H1 (cell line): Measurements from ENCODE around the gene TM9SF3. TPM values are rescaled to one million over a fixed set of nuclear protein-coding genes. Genes with fewer than 3 reads are reported as not detected.

Experiments
- BCL11A ChIP-seq, 2 experiments: IDR thresholded peaks; one replicate each; pipeline ENCODE4 v1.6.1; 2011; ENCODE audit warnings: low read depth in 2 of 2, low read length in 2 of 2, mild to moderate bottlenecking in 2 of 2
- BRCA1 ChIP-seq: IDR thresholded peaks from 2 replicates; pipeline ENCODE4 v1.6.1; 2012; ENCODE audit warnings: low read depth, low read length, improper control_type of control experiment
- CTBP2 ChIP-seq: IDR thresholded peaks from 2 replicates; pipeline ENCODE4 v1.7.0; 2011; ENCODE audit warnings: borderline replicate concordance, mild to moderate bottlenecking, moderate library complexity, mixed read lengths, low read length; ENCODE audit not compliant: insufficient read depth, insufficient read length
- EGR1 ChIP-seq: IDR thresholded peaks from 2 replicates; pipeline ENCODE4 v1.6.1; 2011; ENCODE audit warnings: low read depth, low read length, borderline replicate concordance
- EZH2 ChIP-seq: fragments of 200-600 bp; sonication (generic); IDR thresholded peaks from 2 replicates; pipeline ENCODE4 v1.7.1; 2012; ENCODE audit warnings: low read depth, mild to moderate bottlenecking, moderate library complexity, low read length, inconsistent platforms; ENCODE audit not compliant: severe bottlenecking
- FOSL1 ChIP-seq: IDR thresholded peaks from 2 replicates; pipeline ENCODE4 v1.6.1; 2011; ENCODE audit warnings: mild to moderate bottlenecking, low read depth, low read length, moderate library complexity; ENCODE audit not compliant: insufficient read depth
- NANOG ChIP-seq: IDR thresholded peaks from 2 replicates; pipeline ENCODE4 v1.6.1; 2011; ENCODE audit warnings: low read length, low read depth, mild to moderate bottlenecking, inconsistent platforms; ENCODE audit not compliant: insufficient read depth, poor library complexity, severe bottlenecking
- RBBP5 ChIP-seq: IDR thresholded peaks from 2 replicates; pipeline ENCODE4 v1.7.1; 2012; ENCODE audit warnings: low read depth, mild to moderate bottlenecking, inconsistent platforms, low read length, moderate library complexity, borderline replicate concordance
- RXRA ChIP-seq: IDR thresholded peaks from 2 replicates; pipeline ENCODE4 v1.6.1; 2011; ENCODE audit warnings: low read depth, mild to moderate bottlenecking, low read length, moderate library complexity; ENCODE audit not compliant: insufficient read depth
- SIX5 ChIP-seq: IDR thresholded peaks from 2 replicates; pipeline ENCODE4 v1.6.1; 2011; ENCODE audit warnings: mild to moderate bottlenecking, low read depth, low read length
- TBP ChIP-seq: IDR thresholded peaks from 2 replicates; pipeline ENCODE4 v1.6.1; 2011; ENCODE audit warnings: low read depth, low read length, improper control_type of control experiment
- polyA plus RNA-seq, 7 experiments: library from polyadenylated mRNA; depleted of rRNA in 3 of 7; stranded (reverse) in 5 of 7; unstranded in 2 of 7; fragments of >200 nt in 5 of 7; fragments of 200-250 nt in 2 of 7; gene quantifications; 1 replicate in 5 of 7; 2 replicates in 1 of 7; 4 replicates in 1 of 7; pipeline versions ENCODE4 v1.2.1 to v1.2.3, GENCODE V29; 2011 to 2013; ENCODE audit warnings: missing spikeins in 2 of 7, mixed read lengths in 2 of 7
- total RNA-seq: library from RNA; stranded (reverse); fragmentation: NEBNext Ultra II Directional; extraction: Animal tissue kit (Norgen Biotek cat#: 25700); gene quantifications from 2 replicates; pipeline ENCODE4 v1.2.1, GENCODE V29; 2021
- TF ChIP-seq, protein P1 (sequence below): fragments of 300-600 bp; sonication (generic); IDR thresholded peaks from 2 replicates; pipeline ENCODE4 v1.7.1; 2012; ENCODE audit warnings: low read length, moderate library complexity, mild to moderate bottlenecking, inconsistent platforms; ENCODE audit not compliant: insufficient replicate concordance

TM9SF3 gene
- total and polyA plus RNA-seq, 2 of the 8 experiments (the other 6 are each of a cell fraction or from before 2014, with no cell fraction given): 123 to 127 TPM

DNA sequence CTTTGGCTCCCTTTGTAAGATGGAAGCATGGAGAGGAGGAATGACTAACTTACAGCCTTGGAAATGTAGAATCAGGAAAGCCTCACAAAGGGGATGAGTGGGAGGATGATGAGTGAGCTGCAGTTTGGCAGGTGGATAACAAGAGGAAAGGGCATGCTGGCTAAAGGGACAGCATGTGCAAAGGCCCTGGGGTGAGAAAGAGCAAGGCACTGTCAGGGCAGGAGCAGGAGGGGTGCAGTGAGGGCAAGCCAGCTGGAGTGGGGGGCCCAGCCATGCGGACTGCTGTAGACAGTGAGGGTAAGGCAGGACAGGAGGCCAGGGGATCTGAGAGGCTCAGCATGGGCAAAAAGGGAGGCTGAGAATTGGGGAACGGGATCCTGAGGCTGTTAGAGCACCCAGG is 93.6 kb downstream of the TM9SF3 start (continued):
- TF ChIP-seq, protein P1, sequence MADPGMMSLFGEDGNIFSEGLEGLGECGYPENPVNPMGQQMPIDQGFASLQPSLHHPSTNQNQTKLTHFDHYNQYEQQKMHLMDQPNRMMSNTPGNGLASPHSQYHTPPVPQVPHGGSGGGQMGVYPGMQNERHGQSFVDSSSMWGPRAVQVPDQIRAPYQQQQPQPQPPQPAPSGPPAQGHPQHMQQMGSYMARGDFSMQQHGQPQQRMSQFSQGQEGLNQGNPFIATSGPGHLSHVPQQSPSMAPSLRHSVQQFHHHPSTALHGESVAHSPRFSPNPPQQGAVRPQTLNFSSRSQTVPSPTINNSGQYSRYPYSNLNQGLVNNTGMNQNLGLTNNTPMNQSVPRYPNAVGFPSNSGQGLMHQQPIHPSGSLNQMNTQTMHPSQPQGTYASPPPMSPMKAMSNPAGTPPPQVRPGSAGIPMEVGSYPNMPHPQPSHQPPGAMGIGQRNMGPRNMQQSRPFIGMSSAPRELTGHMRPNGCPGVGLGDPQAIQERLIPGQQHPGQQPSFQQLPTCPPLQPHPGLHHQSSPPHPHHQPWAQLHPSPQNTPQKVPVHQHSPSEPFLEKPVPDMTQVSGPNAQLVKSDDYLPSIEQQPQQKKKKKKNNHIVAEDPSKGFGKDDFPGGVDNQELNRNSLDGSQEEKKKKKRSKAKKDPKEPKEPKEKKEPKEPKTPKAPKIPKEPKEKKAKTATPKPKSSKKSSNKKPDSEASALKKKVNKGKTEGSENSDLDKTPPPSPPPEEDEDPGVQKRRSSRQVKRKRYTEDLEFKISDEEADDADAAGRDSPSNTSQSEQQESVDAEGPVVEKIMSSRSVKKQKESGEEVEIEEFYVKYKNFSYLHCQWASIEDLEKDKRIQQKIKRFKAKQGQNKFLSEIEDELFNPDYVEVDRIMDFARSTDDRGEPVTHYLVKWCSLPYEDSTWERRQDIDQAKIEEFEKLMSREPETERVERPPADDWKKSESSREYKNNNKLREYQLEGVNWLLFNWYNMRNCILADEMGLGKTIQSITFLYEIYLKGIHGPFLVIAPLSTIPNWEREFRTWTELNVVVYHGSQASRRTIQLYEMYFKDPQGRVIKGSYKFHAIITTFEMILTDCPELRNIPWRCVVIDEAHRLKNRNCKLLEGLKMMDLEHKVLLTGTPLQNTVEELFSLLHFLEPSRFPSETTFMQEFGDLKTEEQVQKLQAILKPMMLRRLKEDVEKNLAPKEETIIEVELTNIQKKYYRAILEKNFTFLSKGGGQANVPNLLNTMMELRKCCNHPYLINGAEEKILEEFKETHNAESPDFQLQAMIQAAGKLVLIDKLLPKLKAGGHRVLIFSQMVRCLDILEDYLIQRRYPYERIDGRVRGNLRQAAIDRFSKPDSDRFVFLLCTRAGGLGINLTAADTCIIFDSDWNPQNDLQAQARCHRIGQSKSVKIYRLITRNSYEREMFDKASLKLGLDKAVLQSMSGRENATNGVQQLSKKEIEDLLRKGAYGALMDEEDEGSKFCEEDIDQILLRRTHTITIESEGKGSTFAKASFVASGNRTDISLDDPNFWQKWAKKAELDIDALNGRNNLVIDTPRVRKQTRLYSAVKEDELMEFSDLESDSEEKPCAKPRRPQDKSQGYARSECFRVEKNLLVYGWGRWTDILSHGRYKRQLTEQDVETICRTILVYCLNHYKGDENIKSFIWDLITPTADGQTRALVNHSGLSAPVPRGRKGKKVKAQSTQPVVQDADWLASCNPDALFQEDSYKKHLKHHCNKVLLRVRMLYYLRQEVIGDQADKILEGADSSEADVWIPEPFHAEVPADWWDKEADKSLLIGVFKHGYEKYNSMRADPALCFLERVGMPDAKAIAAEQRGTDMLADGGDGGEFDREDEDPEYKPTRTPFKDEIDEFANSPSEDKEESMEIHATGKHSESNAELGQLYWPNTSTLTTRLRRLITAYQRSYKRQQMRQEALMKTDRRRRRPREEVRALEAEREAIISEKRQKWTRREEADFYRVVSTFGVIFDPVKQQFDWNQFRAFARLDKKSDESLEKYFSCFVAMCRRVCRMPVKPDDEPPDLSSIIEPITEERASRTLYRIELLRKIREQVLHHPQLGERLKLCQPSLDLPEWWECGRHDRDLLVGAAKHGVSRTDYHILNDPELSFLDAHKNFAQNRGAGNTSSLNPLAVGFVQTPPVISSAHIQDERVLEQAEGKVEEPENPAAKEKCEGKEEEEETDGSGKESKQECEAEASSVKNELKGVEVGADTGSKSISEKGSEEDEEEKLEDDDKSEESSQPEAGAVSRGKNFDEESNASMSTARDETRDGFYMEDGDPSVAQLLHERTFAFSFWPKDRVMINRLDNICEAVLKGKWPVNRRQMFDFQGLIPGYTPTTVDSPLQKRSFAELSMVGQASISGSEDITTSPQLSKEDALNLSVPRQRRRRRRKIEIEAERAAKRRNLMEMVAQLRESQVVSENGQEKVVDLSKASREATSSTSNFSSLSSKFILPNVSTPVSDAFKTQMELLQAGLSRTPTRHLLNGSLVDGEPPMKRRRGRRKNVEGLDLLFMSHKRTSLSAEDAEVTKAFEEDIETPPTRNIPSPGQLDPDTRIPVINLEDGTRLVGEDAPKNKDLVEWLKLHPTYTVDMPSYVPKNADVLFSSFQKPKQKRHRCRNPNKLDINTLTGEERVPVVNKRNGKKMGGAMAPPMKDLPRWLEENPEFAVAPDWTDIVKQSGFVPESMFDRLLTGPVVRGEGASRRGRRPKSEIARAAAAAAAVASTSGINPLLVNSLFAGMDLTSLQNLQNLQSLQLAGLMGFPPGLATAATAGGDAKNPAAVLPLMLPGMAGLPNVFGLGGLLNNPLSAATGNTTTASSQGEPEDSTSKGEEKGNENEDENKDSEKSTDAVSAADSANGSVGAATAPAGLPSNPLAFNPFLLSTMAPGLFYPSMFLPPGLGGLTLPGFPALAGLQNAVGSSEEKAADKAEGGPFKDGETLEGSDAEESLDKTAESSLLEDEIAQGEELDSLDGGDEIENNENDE: no peak
- TF ChIP-seq EZH2 (no peak), CTBP2 (no peak), EGR1 (no peak), TBP (no peak), NANOG (no peak), RBBP5 (no peak), BRCA1 (no peak), FOSL1 (no peak), BCL11A (IDR thresholded peaks at IDR 0.05; ENCODE audit: low read depth in 2 of 2, low read length in 2 of 2) (no peak), SIX5 (no peak), RXRA (no peak)
